ENCODE measurements around the gene ATRIP.

ATRIP gene

DNA sequence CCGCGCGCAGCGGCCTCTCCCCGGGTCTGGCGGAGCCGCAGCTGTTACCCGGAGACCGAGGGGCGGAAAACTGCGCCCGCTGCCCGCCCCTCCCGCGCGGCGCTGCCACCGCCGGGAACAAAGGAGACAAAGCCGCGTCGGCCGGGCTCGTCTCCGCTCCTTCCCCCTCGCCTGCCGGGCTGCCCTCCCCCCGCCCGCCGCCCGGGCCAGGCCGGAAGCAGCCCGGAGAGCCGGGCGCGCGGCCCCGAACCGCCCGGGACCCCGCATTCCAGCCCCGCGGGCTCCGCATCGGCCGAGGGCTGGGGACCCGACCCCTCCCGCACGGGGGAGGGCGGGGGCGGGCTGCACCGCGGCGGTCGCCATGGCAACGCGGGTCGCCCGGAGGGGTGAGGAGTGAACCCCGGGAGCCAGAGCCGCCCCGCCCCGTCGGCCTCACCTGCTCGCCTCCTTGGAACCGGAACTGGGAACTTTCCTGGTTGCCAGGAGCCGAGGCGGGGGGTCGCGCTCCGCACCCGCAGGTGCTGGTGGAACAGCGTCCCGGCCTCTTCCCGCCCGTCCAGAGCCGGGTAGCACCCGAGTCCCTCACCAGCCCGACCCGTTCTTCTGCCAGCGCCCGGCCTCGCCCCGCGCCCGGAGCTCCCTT lies 17.1 kb upstream of the ATRIP start:
- H3K36me3 ChIP-seq (replicated peaks): peaks cover 2% of the 10 kb centered on the region
- DNase-seq: no peak
- no peak overlapping the region for H3K27ac ChIP-seq
- TF ChIP-seq, protein P1, sequence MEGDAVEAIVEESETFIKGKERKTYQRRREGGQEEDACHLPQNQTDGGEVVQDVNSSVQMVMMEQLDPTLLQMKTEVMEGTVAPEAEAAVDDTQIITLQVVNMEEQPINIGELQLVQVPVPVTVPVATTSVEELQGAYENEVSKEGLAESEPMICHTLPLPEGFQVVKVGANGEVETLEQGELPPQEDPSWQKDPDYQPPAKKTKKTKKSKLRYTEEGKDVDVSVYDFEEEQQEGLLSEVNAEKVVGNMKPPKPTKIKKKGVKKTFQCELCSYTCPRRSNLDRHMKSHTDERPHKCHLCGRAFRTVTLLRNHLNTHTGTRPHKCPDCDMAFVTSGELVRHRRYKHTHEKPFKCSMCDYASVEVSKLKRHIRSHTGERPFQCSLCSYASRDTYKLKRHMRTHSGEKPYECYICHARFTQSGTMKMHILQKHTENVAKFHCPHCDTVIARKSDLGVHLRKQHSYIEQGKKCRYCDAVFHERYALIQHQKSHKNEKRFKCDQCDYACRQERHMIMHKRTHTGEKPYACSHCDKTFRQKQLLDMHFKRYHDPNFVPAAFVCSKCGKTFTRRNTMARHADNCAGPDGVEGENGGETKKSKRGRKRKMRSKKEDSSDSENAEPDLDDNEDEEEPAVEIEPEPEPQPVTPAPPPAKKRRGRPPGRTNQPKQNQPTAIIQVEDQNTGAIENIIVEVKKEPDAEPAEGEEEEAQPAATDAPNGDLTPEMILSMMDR (IDR thresholded peaks at IDR 0.05; ENCODE audit: low read depth, low read length, missing control alignments): no peak
- in situ Hi-C loops (cut with HindIII; ENCODE audit: low pct_ligation_motif_present, low sequenced_read_pairs): loop anchor here (25.0 kb wide), 1 partner anchor 167 kb away; no protein-coding TSS in a partner anchor
- no peaks in the 10 kb centered on the region for H3K27me3 ChIP-seq (replicated peaks)
- peak overlapping the region; percentile 65 for H3K4me3 ChIP-seq (ENCODE audit: low read depth, low read length)

DNA sequence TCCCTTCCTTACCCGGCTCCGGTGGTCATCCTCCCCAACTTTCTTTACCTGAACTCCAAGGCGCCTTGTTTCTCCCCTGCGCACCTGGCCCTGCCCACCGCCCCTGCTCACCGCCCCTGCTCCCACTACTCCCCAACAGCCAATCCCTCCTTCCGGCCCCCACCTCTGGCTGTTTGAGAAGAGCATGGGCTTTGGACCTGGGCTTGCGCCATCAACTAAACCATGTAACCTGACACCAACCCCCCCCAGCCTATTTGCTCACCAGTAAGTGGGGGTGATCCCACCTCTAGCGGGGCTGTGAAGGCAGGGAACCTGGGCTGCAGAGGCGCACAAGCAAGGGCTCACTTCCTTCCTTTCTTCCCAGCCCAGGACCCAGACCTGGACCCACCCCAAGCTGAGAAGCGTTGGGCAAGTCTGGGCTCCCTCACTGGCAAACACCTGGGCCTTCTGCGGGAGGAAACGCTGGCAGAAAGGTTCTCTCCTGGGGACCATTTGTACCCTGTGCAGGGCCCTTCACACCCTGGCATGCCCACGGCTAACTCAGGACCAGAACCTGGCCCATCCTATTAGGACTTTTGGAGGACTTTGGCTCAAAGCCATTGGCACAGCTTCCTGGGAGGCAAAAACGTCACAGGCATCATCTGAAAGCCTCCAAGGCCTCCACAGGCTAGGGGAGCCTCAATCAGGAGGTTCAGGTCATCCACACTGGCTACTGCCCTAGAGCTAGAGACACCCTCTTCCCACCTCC lies 16.4 kb upstream of the ATRIP start, which contains the start of gene PLXNB1:
PLXNB1 (minus strand) TSS at position 127 of the 748 bp plus-strand sequence. CDS start 5,475 bp downstream, outside the sequence.
- in situ Hi-C loops (cut with HindIII; ENCODE audit: low pct_ligation_motif_present, low sequenced_read_pairs): loop anchor here (25.0 kb wide), 1 partner anchor 168 kb away; no protein-coding TSS in a partner anchor
- H3K36me3 ChIP-seq (replicated peaks): peaks cover 2% of the 10 kb centered on the region
- TF ChIP-seq, protein P1 (IDR thresholded peaks at IDR 0.05; ENCODE audit: low read depth, low read length, missing control alignments): no peak
- no peak for DNase-seq
- H3K27ac ChIP-seq: no peak within 1 kb of the TSS
- H3K4me3 ChIP-seq (ENCODE audit: low read depth, low read length): peak within 1 kb of the TSS; percentile 65
- no peaks in the 10 kb centered on the region for H3K27me3 ChIP-seq (replicated peaks)

DNA sequence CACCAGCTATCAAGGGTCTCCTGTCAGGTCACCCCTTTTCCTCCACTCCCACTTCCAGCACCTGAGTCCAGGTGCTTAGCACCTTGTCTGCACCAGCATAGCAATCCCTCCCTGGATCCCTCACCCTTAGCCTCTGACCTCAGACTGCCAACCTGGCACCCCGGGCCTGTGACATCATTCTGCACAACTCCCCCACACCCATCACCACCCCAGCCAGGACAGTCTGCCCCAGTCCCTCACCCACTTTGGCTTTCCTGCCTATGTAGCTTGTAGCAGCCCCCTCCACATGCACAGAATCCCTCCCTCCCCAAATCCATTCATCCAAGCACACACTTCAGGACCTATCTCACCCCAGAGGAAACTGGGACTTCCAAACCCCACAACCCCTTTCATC lies 15.8 kb upstream of the ATRIP start:
- peaks cover 2% of the 10 kb centered on the region for H3K36me3 ChIP-seq (replicated peaks)
- no peak overlapping the region for H3K4me3 ChIP-seq (ENCODE audit: low read depth, low read length)
- no peaks in the 10 kb centered on the region for H3K27me3 ChIP-seq (replicated peaks)
- no peak for DNase-seq
- TF ChIP-seq, protein P1 (IDR thresholded peaks at IDR 0.05; ENCODE audit: low read depth, low read length, missing control alignments): no peak
- H3K27ac ChIP-seq: no peak overlapping the region
- in situ Hi-C loops (cut with HindIII; ENCODE audit: low pct_ligation_motif_present, low sequenced_read_pairs): loop anchor here (25.0 kb wide), 1 partner anchor 168 kb away; no protein-coding TSS in a partner anchor

DNA sequence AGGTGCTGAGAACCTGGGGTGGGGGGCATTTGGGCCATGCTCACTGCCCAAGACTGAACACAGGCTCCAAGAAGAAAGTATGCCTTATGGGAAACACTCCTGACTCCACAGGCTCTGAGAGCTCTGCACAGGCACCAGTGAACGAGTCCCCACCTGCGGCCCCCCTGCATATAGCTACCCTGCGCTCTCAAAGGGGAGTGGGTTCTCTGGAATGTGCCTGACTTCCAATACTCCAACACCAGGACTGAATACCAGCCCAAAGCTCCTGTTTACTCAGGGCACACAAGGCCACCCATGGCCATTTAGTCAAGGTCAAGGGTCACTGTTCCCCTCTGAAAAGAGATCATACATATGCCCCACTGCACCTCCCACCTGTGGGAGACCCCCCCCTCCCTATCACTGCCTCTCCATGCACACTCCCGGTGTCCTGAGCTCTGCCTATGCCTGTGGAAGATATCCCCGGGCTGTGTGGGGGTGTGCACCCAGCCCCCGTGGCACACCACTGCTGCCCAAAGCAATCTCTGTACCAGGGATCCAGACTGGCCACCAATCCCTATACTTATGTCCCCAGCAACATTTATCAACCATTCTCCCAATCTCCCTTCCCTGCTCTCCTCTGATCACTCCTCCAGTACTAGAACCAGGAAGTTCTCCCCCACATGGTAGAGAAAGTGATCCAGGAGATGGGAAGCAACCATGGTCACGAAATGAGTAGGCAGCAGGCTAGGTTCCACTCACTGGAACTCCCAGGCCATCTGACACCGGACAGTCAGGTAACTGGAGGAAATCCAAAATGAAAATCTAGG lies 15.1 kb upstream of the ATRIP start:
- in situ Hi-C loops (cut with HindIII; ENCODE audit: low pct_ligation_motif_present, low sequenced_read_pairs): loop anchor here (25.0 kb wide), 1 partner anchor 169 kb away; no protein-coding TSS in a partner anchor
- TF ChIP-seq, protein P1 (IDR thresholded peaks at IDR 0.05; ENCODE audit: low read depth, low read length, missing control alignments): no peak
- Histone ChIP-seq H3K27ac (no peak overlapping the region), H3K4me3 (ENCODE audit: low read depth, low read length) (no peak overlapping the region), H3K36me3 (replicated peaks) (peaks cover 2% of the 10 kb centered on the region), H3K27me3 (replicated peaks) (no peaks in the 10 kb centered on the region)
- no peak for DNase-seq

DNA sequence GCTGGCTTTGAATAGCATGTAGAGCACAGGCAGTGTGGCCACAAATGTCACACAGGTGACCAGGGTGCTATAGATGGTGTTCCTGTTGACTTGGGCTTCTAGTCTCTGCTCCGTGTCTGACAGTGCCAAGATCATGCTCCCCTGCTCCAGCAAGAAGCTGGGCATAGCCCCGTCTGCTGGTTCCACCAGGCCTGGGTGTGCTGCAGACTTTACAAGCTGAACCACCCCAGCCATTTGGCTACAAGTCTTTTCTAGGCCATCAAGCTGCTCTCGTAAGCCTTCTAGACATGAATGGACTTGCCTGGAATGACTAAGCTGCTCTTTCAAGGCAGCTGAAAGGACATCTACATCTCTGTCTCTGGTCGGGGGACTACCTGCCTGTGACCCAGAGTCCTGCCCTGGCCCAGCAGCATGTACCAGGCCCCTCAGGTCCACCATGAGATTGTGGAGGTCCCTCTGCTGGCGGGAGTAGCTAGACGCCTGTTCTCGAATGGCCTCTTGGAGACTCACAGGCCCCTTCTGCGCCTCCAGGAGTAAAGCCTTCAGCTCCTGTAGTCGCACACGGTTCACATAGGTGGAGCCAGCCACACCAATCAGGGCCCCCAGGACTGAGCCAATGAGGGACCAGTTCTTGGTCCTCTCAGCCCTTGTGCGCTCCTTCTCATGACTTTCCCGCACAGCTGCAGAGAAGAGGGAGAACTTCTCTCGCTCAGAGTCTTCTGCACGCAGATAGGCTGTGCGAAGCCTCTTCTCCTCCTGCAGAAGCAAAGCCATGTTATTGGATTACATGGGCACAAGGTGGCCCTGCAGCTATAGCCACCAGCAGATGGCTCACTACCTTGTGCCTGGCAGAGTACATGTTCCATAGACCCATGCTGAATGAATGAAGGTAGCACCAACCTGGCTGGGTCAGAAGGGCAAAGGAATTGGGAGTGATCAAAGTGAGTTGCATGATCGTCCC lies 13.8 kb upstream of the ATRIP start:
- no peak for DNase-seq
- Histone ChIP-seq H3K27ac (no peak overlapping the region), H3K4me3 (ENCODE audit: low read depth, low read length) (no peak overlapping the region), H3K27me3 (replicated peaks) (no peaks in the 10 kb centered on the region), H3K36me3 (replicated peaks) (peaks cover 2% of the 10 kb centered on the region)
- in situ Hi-C loops (cut with HindIII; ENCODE audit: low pct_ligation_motif_present, low sequenced_read_pairs): loop anchor here (25.0 kb wide), 1 partner anchor 170 kb away; no protein-coding TSS in a partner anchor
- TF ChIP-seq, protein P1 (IDR thresholded peaks at IDR 0.05; ENCODE audit: low read depth, low read length, missing control alignments): peak; percentile 29
